Smooth muscle cell (in vitro differentiated cells): ENCODE results near the gene UXT. TPM values are rescaled to one million over a fixed set of nuclear protein-coding genes. Genes with fewer than 3 reads are reported as not detected.

Source experiments
- DNase-seq: peaks from one replicate; lab custom pipeline; 2025; ENCODE audit not compliant: unreplicated experiment; lab: John Stamatoyannopoulos, UW
- H2AFZ ChIP-seq: fragments of 200-600 bp; sonication (generic); 2 replicates; pipeline ENCODE4 v1.6.0; 2016; ENCODE audit warnings: antibody characterized with exemption, low read depth, mild to moderate bottlenecking
- H3F3A ChIP-seq: fragments of 200-600 bp; sonication (generic); 2 replicates; pipeline ENCODE4 v1.6.0; 2017; ENCODE audit warnings: antibody characterized with exemption, low read depth
- H3K27ac ChIP-seq: fragments of 200-600 bp; sonication (generic); 2 replicates; pipeline ENCODE4 v1.5.1; 2016; ENCODE audit warnings: low read depth, mild to moderate bottlenecking
- H3K27me3 ChIP-seq: fragments of 200-600 bp; sonication (generic); 2 replicates; pipeline ENCODE4 v1.6.1; 2016; ENCODE audit warnings: low read depth, mild to moderate bottlenecking
- H3K36me3 ChIP-seq: fragments of 200-600 bp; sonication (generic); 2 replicates; pipeline ENCODE4 v1.5.1; 2016; ENCODE audit warnings: low read depth
- H3K4me1 ChIP-seq: fragments of 200-600 bp; sonication (generic); 2 replicates; pipeline ENCODE4 v1.5.1; 2016; ENCODE audit warnings: low read depth
- H3K4me2 ChIP-seq: fragments of 200-600 bp; sonication (generic); 2 replicates; pipeline ENCODE4 v1.6.0; 2016; ENCODE audit warnings: mild to moderate bottlenecking
- H3K4me3 ChIP-seq: fragments of 200-600 bp; sonication (generic); 2 replicates; pipeline ENCODE4 v1.5.1; 2016; ENCODE audit warnings: mild to moderate bottlenecking
- H3K79me2 ChIP-seq: fragments of 200-600 bp; sonication (generic); 2 replicates; pipeline ENCODE4 v1.6.0; 2016; ENCODE audit warnings: low read depth, mild to moderate bottlenecking
- H3K9ac ChIP-seq: fragments of 200-600 bp; sonication (generic); 2 replicates; pipeline ENCODE4 v1.6.0; 2016; ENCODE audit warnings: low read depth
- H3K9me3 ChIP-seq: fragments of 200-600 bp; sonication (generic); replicated peaks from 2 replicates; pipeline ENCODE4 v1.5.1; 2016; ENCODE audit warnings: low read depth
- H4K20me1 ChIP-seq: fragments of 200-600 bp; sonication (generic); 2 replicates; pipeline ENCODE4 v1.6.0; 2016; ENCODE audit warnings: low read depth
- CTCF ChIP-seq: fragments of 200-600 bp; sonication (generic); IDR thresholded peaks from 2 replicates; pipeline ENCODE4 v1.5.1; 2017; ENCODE audit warnings: borderline replicate concordance, mild to moderate bottlenecking, antibody characterized with exemption; ENCODE audit not compliant: insufficient read depth, poor library complexity, severe bottlenecking
- WGBS: methylation state at CpG from one replicate; pipeline ENCODE4 v1.1.7; 2016; ENCODE audit warnings: low lambda C conversion rate; 5-methylcytosine and 5-hydroxymethylcytosine counted together
- polyA plus RNA-seq: library from polyadenylated mRNA; unstranded; fragments of >200 nt; fragmentation: Nextera tagmentation; extraction: Ambion mirVana; gene quantifications from 2 replicates; pipeline ENCODE4 v1.2.1, GENCODE V29; 2016
- total RNA-seq: library from RNA; depleted of rRNA; stranded (reverse); fragments of >200 nt; gene quantifications from 2 replicates; pipeline ENCODE4 v1.2.3, GENCODE V29; 2014

The UXT gene, protein sequence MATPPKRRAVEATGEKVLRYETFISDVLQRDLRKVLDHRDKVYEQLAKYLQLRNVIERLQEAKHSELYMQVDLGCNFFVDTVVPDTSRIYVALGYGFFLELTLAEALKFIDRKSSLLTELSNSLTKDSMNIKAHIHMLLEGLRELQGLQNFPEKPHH
- 166 and 230 TPM in 2 replicates for total RNA-seq
- polyA plus RNA-seq, result 198 and 204 TPM in 2 replicates

DNA sequence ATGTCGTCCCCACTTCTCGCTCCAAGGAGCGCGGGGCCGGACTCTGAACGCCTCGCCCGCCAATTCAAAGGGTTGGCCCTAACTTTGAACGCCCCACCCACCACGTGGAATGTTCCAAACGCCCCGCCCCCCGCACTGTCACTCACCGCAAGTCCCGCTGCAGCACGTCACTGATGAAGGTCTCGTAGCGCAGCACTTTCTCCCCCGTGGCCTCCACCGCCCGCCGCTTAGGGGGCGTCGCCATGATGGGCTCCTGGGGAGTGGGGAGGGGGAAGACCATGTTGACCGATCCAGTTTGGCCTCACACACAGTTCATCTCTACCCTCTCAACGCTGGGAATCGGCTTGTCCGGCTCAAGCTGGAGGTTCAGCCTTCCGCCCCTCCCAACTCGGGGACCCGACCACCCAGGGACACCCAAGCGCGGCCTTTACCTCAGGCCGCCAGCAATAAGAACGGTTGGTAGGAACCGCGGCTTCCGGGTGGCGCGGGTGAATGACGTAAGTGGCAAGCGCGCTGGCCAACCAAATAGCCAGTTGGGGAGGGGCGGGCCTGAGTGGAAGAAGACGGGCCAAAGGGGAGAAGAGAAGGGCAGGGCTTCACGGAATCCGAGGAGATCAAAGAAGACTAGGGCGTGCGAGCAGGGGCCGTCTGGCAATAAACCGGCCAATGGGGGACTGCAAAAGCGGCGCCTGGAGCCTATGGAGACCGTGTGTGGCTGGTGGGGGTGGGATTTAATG is at the start of gene UXT:
Gene UXT (minus strand): TSS at position 497 of the 737 bp plus-strand sequence. CDS start 253 bp downstream, at position 244.
- no peaks in the 10 kb centered on the region for H3K27me3 ChIP-seq
- H3K9ac ChIP-seq, result peak within 1 kb of the TSS; percentile 98
- H3K36me3 ChIP-seq, result no peaks in the 10 kb centered on the region
- H3K9me3 ChIP-seq, result no peaks in the 10 kb centered on the region
- WGBS, result 43% methylated on average over 47 of the region's 54 CpGs
- H3K27ac ChIP-seq, result peak within 1 kb of the TSS; percentile 98
- TF ChIP-seq CTCF, result no peak
- H3K4me1 ChIP-seq, result no peaks in the 10 kb centered on the region
- H3K4me3 ChIP-seq, result peak within 1 kb of the TSS; percentile 66
- peaks cover 5% of the 10 kb centered on the region for H3F3A ChIP-seq
- H3K4me2 ChIP-seq, result peak within 1 kb of the TSS; percentile 83
- H2AFZ ChIP-seq, result no peak within 1 kb of the TSS
- no peaks in the 10 kb centered on the region for H4K20me1 ChIP-seq
- H3K79me2 ChIP-seq, result peaks cover 9% of the 10 kb centered on the region
- DNase-seq, result peak; percentile 86

GRCh38 chrX:47707031-47707780 is 48.2 kb upstream of the UXT start:
- Histone ChIP-seq H3K4me3 (no peak overlapping the region), H3K9ac (no peak overlapping the region), H2AFZ (no peak overlapping the region), H3K4me1 (no peaks in the 10 kb centered on the region), H3K79me2 (no peaks in the 10 kb centered on the region), H3K4me2 (peak overlapping the region; percentile 35), H3K27ac (peak overlapping the region; percentile 53), H3K36me3 (no peaks in the 10 kb centered on the region), H4K20me1 (no peaks in the 10 kb centered on the region), H3K27me3 (no peaks in the 10 kb centered on the region), H3F3A (no peaks in the 10 kb centered on the region), H3K9me3 (no peaks in the 10 kb centered on the region)
- 32% methylated on average over 7 of the region's 7 CpGs for WGBS
- DNase-seq, result no peak
- TF ChIP-seq CTCF, result no peak

GRCh38 chrX:47706575-47706974 is 47.6 kb upstream of the UXT start:
- Histone ChIP-seq H3K79me2 (no peaks in the 10 kb centered on the region), H3K9ac (no peak overlapping the region), H3K4me1 (no peaks in the 10 kb centered on the region), H3K36me3 (no peaks in the 10 kb centered on the region), H3F3A (no peaks in the 10 kb centered on the region), H3K4me3 (no peak overlapping the region), H4K20me1 (no peaks in the 10 kb centered on the region), H3K4me2 (peak overlapping the region; percentile 21), H3K27ac (peak overlapping the region; percentile 53), H2AFZ (no peak overlapping the region), H3K27me3 (no peaks in the 10 kb centered on the region), H3K9me3 (no peaks in the 10 kb centered on the region)
- 59% methylated on average over 3 of the region's 3 CpGs for WGBS
- TF ChIP-seq CTCF, result no peak
- no peak for DNase-seq
